ENCODE measurements around the gene ZNF532. TPM values are rescaled to one million over a fixed set of nuclear protein-coding genes. Genes with fewer than 3 reads are reported as not detected.

ZNF532 gene
- total RNA-seq, 1 donor from 2014 or later: 137 TPM

GRCh38 chr18:58937887-58938267 lies 73.2 kb downstream of the ZNF532 start:
- H4K20me1 ChIP-seq (ENCODE audit: low read depth): peaks cover 26% of the 10 kb centered on the region
- peaks cover 8% of the 10 kb centered on the region for H3F3A ChIP-seq (ENCODE audit: low read depth)
- TF ChIP-seq EZH2 (IDR thresholded peaks at IDR 0.05) (no peak), EZH2phosphoT487 (IDR thresholded peaks at IDR 0.05) (no peak)
- TF ChIP-seq, protein P1, sequence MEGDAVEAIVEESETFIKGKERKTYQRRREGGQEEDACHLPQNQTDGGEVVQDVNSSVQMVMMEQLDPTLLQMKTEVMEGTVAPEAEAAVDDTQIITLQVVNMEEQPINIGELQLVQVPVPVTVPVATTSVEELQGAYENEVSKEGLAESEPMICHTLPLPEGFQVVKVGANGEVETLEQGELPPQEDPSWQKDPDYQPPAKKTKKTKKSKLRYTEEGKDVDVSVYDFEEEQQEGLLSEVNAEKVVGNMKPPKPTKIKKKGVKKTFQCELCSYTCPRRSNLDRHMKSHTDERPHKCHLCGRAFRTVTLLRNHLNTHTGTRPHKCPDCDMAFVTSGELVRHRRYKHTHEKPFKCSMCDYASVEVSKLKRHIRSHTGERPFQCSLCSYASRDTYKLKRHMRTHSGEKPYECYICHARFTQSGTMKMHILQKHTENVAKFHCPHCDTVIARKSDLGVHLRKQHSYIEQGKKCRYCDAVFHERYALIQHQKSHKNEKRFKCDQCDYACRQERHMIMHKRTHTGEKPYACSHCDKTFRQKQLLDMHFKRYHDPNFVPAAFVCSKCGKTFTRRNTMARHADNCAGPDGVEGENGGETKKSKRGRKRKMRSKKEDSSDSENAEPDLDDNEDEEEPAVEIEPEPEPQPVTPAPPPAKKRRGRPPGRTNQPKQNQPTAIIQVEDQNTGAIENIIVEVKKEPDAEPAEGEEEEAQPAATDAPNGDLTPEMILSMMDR (IDR thresholded peaks at IDR 0.05): no peak
- Mint-ChIP-seq H3K27ac (no peak overlapping the region), H3K9me3 (peaks cover 4% of the 10 kb centered on the region), H3K27me3 (ENCODE audit: insufficient read depth, low read depth) (no peaks in the 10 kb centered on the region), H3K36me3 (peaks cover 59% of the 10 kb centered on the region), H3K4me1 (peaks cover 16% of the 10 kb centered on the region), H3K4me3 (no peak overlapping the region)
- H3K4me3 ChIP-seq: no peak overlapping the region
- no peaks in the 10 kb centered on the region for H3K27me3 ChIP-seq
- no peak overlapping the region for H2AFZ ChIP-seq (replicated peaks)
- no peak overlapping the region for H3K27ac ChIP-seq
- H3K4me1 ChIP-seq: no peaks in the 10 kb centered on the region
- H3K9me3 ChIP-seq (ENCODE audit: low read depth): no peaks in the 10 kb centered on the region
- DNase-seq (ENCODE audit: low spot score): no peak
- no peak overlapping the region for H3K9ac ChIP-seq
- H3K79me2 ChIP-seq (ENCODE audit: low read depth): peaks cover 53% of the 10 kb centered on the region
- no peak overlapping the region for H3K4me2 ChIP-seq
- H3K36me3 ChIP-seq: peaks cover 20% of the 10 kb centered on the region

- Histone ChIP-seq H3K9me3 (ENCODE audit: low read depth) (no peaks in the 10 kb centered on the region), H2AFZ (replicated peaks) (no peak overlapping the region), H4K20me1 (ENCODE audit: low read depth) (peaks cover 17% of the 10 kb centered on the region), H3K36me3 (peaks cover 11% of the 10 kb centered on the region), H3K9ac (no peak overlapping the region), H3K4me2 (no peak overlapping the region), H3K27me3 (no peaks in the 10 kb centered on the region), H3K27ac (no peak overlapping the region), H3K4me3 (no peak overlapping the region), H3K4me1 (no peaks in the 10 kb centered on the region), H3F3A (ENCODE audit: low read depth) (no peaks in the 10 kb centered on the region), H3K79me2 (ENCODE audit: low read depth) (peaks cover 41% of the 10 kb centered on the region)
- Mint-ChIP-seq H3K9me3 (peaks cover 4% of the 10 kb centered on the region), H3K27me3 (ENCODE audit: insufficient read depth, low read depth) (no peaks in the 10 kb centered on the region), H3K36me3 (peaks cover 62% of the 10 kb centered on the region), H3K4me1 (peaks cover 15% of the 10 kb centered on the region), H3K4me3 (no peak overlapping the region), H3K27ac (no peak overlapping the region)
- DNase-seq (ENCODE audit: low spot score): no peak
- TF ChIP-seq, protein P1 (IDR thresholded peaks at IDR 0.05): no peak
- TF ChIP-seq EZH2 (IDR thresholded peaks at IDR 0.05) (no peak), EZH2phosphoT487 (IDR thresholded peaks at IDR 0.05) (no peak)
These were observed 76.9 kb downstream of the ZNF532 start for GRCh38 chr18:58941426-58942099.

- H3K4me3 Mint-ChIP-seq: no peak overlapping the region
- Histone ChIP-seq H3K27ac (no peak overlapping the region), H4K20me1 (ENCODE audit: low read depth) (peaks cover 22% of the 10 kb centered on the region), H3K27me3 (no peaks in the 10 kb centered on the region), H3K36me3 (peaks cover 11% of the 10 kb centered on the region), H3K79me2 (ENCODE audit: low read depth) (peaks cover 27% of the 10 kb centered on the region), H3K4me2 (no peak overlapping the region), H3F3A (ENCODE audit: low read depth) (no peaks in the 10 kb centered on the region), H3K9ac (no peak overlapping the region), H3K9me3 (ENCODE audit: low read depth) (no peaks in the 10 kb centered on the region), H2AFZ (replicated peaks) (no peak overlapping the region), H3K4me3 (no peak overlapping the region), H3K4me1 (no peaks in the 10 kb centered on the region)
- H3K36me3 Mint-ChIP-seq: peaks cover 53% of the 10 kb centered on the region
- H3K9me3 Mint-ChIP-seq: peaks cover 4% of the 10 kb centered on the region
- no peaks in the 10 kb centered on the region for H3K27me3 Mint-ChIP-seq (ENCODE audit: insufficient read depth, low read depth)
- TF ChIP-seq, protein P1 (IDR thresholded peaks at IDR 0.05): no peak
- no peak for TF ChIP-seq EZH2phosphoT487 (IDR thresholded peaks at IDR 0.05)
- TF ChIP-seq EZH2 (IDR thresholded peaks at IDR 0.05): no peak
- peaks cover 16% of the 10 kb centered on the region for H3K4me1 Mint-ChIP-seq
- no peak for DNase-seq (ENCODE audit: low spot score)
- H3K27ac Mint-ChIP-seq: no peak overlapping the region
These were observed 79.2 kb downstream of the ZNF532 start for GRCh38 chr18:58943896-58944295.
